Activated T-helper 1 cell treated with anti-CD3 and anti-CD28 coated beads, Interleukin-2, amount 50 U/mL, for 16 hours (primary cell): ENCODE measurements around the gene HPSE.

ENCODE experiments used
- DNase-seq, 2 donors: peaks; one replicate each; pipeline ENCODE4 v3.0.0-alpha.2; 2020; ENCODE audit warnings: low read depth in 1 of 2, low spot score in 1 of 2

HPSE gene

DNA sequence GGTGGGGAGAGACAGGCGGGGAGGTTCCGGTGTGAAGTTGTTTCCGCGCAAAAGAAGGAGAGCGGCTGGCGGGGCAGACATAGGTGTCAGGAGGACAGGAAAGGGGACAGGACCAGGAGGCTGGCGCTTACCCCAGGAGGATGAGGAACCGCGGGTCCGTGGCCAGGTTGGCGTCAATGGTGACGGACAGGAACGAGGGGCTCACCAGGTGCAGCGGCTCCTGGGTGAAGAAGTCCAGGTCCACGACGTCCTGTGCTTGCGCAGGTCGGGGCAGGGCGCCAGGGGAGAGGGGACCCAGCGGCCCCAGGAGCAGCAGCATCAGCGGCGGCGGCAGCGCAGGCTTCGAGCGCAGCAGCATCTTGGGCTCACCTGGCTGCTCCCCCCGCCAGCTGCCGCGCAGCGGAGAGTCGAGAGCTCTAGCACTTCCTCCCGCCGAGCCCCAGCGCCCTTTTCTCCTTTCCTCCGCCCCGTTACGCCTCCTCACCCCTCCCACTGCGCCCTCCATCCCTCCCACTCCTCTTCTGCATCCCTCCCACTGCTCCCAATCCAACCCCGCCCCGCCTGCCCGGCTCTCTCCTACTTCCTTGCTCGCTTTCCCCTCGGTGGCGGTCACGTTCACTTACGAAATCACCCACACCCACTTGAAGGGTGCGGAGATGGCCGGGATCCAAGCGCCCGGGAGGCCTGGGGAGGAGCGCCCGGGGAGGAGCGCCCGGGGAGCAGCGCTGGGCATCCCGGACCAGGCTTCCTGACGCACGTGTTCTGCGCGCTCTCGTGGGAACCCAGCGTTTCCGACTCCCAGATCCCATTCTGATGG is at the start of gene HPSE:
Gene HPSE (minus strand): TSS at position 424 of the 817 bp plus-strand sequence. CDS start 66 bp downstream, at position 358.
- DNase-seq: peak; percentile 41 to 49

GRCh38 chr4:83382850-83383249 is 48.2 kb upstream of the HPSE start:
- DNase-seq: no peak

DNA sequence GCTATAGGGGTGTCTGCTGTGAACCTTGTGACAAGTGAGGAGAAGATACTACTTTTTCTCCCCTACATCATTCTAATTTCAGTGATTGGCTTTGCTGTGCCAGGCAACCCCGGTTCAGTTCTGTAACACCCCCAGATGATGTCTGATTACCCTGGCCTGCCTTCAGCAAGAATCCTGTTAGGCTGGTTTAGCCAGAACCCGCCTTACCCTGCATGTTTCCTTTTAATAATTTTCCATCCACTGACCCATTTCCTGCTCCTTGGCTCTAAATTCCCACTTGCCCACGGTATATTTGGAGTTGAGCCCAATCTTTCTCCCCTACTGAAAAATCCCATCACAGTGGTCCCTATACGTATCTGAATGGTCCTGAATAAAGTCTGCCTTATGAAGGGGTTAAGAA is 46.5 kb upstream of the HPSE start:
- no peak for DNase-seq

- no peak for DNase-seq
Observed at GRCh38 chr4:83378419-83378818, 43.8 kb upstream of the HPSE start.

DNA sequence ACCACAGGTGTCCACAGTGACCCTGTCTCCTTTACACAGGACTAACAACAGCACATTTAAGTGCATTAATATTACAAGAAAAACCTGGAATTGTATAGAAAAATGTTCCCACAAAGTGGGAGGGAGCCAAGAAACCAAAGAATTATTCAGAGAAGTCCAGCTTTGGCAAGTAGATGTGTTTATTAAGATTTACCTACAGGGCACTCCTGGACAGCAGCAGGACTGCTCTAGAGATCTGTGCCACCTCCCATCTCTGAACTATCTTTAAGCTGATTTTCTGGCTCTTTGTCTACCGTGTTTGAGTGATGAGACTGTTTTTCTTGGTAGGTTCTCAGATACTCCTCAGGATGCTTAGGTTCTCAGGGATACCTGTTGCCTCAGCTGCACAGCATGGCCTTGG is 38.3 kb upstream of the HPSE start:
- no peak for DNase-seq

DNA sequence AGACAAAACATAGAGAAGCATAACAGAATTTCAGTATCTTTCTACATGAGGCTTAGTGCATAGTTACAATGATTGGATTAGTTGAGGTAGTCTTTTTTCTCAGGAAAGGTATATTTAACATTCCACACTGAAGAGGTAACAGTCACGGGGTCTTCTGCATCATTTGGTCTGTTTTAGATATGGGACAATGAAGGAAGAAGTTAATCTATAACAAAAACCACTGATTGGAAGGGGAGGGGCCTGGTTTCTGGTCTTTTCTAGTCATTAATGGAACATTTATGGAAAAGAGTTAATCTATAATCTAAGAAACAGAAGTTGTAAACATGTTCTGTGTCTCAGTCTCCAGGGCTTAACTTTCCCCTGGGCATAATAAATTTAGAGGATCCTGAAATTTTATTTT is 37.3 kb upstream of the HPSE start:
- no peak for DNase-seq

GRCh38 chr4:83371235-83371634 is 36.6 kb upstream of the HPSE start:
- DNase-seq: no peak

DNA sequence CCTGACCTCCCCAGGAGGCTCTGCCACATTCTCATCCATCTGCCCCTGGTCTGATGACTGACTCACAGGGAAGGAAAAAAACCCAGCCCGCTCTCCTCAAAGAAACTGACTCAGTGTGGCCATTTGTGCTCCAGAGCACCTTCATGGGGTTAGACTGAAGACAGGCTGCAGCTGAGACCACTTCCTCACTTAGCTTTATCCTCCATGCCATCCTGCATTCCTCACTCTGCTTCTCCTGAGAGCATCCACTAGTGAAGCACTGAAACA is 35.9 kb upstream of the HPSE start:
- no peak for DNase-seq

DNA sequence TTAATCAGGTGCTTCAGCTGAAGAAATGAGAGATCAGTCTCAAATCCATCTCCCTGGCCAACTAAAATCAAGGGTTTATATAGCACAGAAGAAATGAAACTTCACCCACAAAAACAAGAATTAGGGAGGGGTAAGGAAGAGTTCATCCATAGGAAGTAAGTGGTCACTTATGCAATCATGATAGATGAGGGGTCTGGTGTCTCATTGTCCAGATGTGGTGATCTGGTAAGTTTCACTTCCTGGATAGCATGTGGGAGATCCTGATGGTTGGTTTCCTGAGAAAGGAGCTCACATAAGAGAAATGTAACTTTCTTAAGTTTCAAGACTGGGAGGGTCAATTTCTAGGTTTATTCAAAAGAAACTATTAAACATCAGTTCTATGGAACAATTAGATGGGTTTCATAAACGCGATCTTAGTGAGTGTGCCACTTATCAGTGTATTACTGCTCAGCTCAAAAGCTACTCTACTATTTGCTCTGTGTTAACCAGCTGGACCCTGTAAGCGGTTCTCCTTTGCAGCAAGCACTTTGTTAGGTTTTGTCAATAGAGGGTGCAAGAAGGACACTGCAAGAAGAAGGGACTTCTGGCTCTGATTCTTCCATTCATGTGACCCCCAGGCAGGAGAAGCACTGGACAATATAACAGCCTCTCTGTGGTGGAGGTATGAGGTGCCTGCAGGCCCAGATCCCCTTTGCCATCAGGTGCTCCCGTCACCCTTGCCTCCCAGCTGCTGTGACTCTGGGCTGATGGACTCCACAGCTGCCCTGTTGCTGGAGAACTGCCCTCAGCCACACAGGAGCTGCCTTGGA is 35.4 kb upstream of the HPSE start:
- no peak for DNase-seq

DNA sequence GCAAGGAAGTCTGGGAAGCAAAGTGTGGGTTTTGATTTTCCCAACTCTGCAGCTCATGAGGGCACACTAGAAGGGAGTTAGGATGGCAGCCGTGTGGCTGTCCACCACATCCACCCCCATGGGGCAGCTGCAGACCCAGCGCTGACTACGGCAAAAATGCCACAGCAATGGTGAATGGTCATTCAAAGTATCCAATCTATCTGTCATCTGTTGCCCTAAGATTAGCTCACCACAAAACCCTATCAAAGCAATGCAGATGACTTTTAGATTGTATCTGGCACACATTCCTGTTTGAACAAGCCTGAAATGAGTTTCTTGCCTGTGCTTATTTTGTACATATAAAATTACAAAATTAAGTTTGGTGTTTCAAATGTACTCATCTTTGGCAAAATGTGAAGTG is 29.7 kb upstream of the HPSE start:
- no peak for DNase-seq

- no peak for DNase-seq
Observed at GRCh38 chr4:83362492-83363329, 28.1 kb upstream of the HPSE start.

GRCh38 chr4:83361416-83362103 is 26.9 kb upstream of the HPSE start:
- no peak for DNase-seq

GRCh38 chr4:83360018-83360417 is 25.4 kb upstream of the HPSE start:
- DNase-seq: no peak

GRCh38 chr4:83358410-83358809 is 23.8 kb upstream of the HPSE start:
- no peak for DNase-seq

DNA sequence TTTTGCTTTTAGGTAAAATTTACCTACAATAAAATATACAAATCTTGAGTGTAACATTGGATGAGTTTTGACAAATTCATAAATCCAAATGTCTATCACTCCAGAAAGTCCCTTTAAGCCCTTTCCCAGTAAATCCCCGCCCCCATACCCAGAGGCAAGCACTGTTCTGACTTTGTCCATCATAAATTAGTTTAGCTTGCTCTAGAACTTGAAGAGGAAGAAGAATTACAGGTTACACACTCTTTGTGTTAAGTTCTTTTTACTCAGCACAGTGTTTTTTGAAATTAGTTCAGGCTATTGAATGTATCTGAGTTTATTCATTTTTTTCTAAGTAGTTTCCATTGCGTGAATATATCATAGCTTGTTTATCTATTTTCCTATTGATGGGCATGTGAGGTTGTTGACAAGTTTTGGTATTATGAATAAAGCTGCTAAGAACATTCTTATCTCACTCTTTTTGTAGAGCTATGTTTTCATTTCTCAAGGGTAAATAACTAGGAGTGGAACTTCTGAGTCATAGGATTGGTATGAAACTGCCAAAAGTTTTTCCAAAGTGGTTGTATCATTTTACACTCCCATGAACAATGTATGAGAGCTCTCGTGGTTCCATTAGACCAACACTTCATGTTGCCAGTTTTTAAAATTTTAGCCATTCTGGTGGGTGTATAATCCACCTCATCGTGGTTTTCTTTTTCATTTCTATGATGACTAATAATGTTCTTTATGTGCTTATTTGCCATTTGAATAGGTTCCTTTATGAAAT is 22.4 kb upstream of the HPSE start:
- DNase-seq: no peak

- DNase-seq: no peak
Observed at GRCh38 chr4:83353516-83353915, 18.9 kb upstream of the HPSE start.

DNA sequence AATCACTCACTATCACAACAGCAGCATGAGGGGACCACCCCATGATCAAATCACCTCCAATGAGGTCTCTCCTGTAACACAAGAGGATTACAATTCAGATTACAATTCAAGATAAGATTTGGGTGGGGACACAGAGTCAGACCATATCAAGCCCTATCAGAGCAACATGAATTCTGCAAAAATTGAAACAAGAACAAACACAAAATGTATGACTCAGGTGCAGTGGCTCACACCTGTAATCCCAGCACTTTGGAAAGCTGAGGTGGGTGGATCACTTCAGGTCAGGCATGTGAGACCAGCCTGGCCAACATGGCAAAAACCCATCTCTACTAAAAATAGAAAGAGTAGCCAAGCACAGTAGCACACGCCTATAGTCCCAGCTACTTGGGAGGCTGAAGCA is 13.4 kb upstream of the HPSE start:
- DNase-seq: no peak

DNA sequence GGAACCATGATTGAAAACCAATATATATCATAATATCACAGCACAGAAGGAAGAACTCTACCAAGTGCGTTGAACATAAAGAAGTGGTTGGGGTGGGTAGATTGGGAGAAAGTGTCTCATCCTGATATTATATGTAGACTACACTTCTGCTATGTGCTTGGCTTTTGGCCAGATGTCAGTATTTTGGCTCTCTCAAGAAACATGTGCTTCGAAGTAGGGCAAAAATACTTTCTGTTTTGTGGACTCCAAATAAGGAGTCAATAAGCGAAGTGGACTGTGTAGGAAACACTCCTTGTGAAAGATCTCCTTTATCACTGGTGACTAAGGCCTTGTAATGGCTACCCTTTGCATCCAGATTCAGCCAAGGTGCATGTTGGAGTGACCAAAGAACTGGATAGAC is 7.8 kb upstream of the HPSE start:
- DNase-seq: no peak

DNA sequence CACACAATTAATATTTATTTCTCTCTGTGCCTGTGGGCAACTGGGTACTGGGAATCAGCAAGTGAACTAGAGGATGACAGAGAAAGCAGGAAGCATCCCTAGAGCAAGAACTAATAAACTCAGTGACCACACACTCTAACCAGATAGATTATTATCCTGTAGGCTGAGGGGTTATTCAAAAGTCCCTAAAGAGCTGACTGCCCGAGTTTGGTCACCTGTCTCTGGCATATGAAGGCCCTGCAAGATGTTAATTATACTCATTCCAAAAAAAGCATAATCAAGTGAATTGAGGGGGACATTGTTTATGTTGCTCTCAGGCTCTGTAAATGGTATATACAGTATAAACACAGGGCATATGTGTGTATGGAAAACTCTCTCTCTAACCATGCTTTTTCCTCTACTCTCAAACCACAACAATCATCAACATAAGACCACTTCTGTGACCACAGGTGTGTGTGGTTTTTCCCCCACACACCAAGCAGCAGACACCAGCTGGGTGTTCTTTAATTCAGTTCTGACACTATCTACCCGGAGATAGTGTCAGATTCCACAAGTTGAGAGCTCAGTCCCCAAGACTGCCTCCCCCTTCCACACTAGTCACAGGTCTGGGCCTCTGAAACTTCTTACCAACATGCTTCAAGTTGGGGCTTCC is 6.2 kb upstream of the HPSE start:
- DNase-seq: no peak

- no peak for DNase-seq
Observed at GRCh38 chr4:83339573-83339972, 4.9 kb upstream of the HPSE start.
